C4-2B (cell line): ENCODE results near the gene FRAS1.

Experiments used
- CTCF ChIP-seq: fragments of 450-650 bp; conservative IDR thresholded peaks from 2 replicates; pipeline ENCODE4 v1.5.1; 2017; ENCODE audit warnings: mild to moderate bottlenecking
- ZFX ChIP-seq: fragments of 450-650 bp; IDR thresholded peaks from 2 replicates; pipeline ENCODE4 v1.6.1; 2017

- TF ChIP-seq CTCF: no peak
- TF ChIP-seq ZFX: no peak
These were observed 485.2 kb downstream of the FRAS1 start for GRCh38 chr4:78542373-78542772.
